HUES6 (cell line): ENCODE measurements around the gene DYRK3.

ENCODE experiments used
- H3K27ac ChIP-seq: 2 replicates; pipeline ENCODE4 v1.7.0; 2013; ENCODE audit warnings: low read depth, mild to moderate bottlenecking, low read length, inconsistent platforms
- H3K27me3 ChIP-seq: 2 replicates; pipeline ENCODE4 v1.6.1; 2013; ENCODE audit warnings: low read length; ENCODE audit not compliant: control insufficient read depth, insufficient read depth
- H3K36me3 ChIP-seq: 2 replicates; pipeline ENCODE4 v1.6.1; 2013; ENCODE audit warnings: low read length; ENCODE audit not compliant: control insufficient read depth, insufficient read depth
- H3K4me1 ChIP-seq: 2 replicates; pipeline ENCODE4 v1.6.1; 2013; ENCODE audit warnings: low read length; ENCODE audit not compliant: control insufficient read depth, insufficient read depth
- H3K4me3 ChIP-seq: 2 replicates; pipeline ENCODE4 v1.5.1; 2013; ENCODE audit warnings: low read depth, low read length
- H3K9ac ChIP-seq: one replicate; pipeline ENCODE4 v1.6.1; 2013; ENCODE audit warnings: mild to moderate bottlenecking, low read length
- H3K9me3 ChIP-seq: 2 replicates; pipeline ENCODE4 v1.6.1; 2013; ENCODE audit warnings: low read depth, low read length; ENCODE audit not compliant: control insufficient read depth, insufficient read depth

DYRK3 gene

GRCh38 chr1:206684478-206685333 is 49.4 kb downstream of the DYRK3 start, which contains the start of gene MAPKAPK2:
TSS of gene MAPKAPK2 (plus strand) at chr1:206684905. CDS start at chr1:206685230, 325 bp downstream.
- peak within 1 kb of the TSS; percentile 96 for H3K4me3 ChIP-seq
- H3K27me3 ChIP-seq, result peaks cover 35% of the 10 kb centered on the region
- peaks cover 43% of the 10 kb centered on the region for H3K4me1 ChIP-seq
- peak within 1 kb of the TSS; percentile 78; the same call in 1 of the 2 replicates for H3K27ac ChIP-seq
- peak within 1 kb of the TSS; percentile 96 for H3K9ac ChIP-seq
- no peaks in the 10 kb centered on the region for H3K9me3 ChIP-seq
- H3K36me3 ChIP-seq, result no peaks in the 10 kb centered on the region

GRCh38 chr1:206685334-206685768 is 50.0 kb downstream of the DYRK3 start:
- Histone ChIP-seq H3K27me3 (peaks cover 35% of the 10 kb centered on the region), H3K27ac (peak overlapping the region; percentile 78; the same call in 1 of the 2 replicates), H3K4me3 (peak overlapping the region; percentile 96), H3K9me3 (no peaks in the 10 kb centered on the region), H3K4me1 (peaks cover 50% of the 10 kb centered on the region), H3K9ac (peak overlapping the region; percentile 96), H3K36me3 (no peaks in the 10 kb centered on the region)

- peak overlapping the region; percentile 96 for H3K4me3 ChIP-seq
- H3K27ac ChIP-seq, result peak overlapping the region; percentile 78; the same call in 1 of the 2 replicates
- H3K36me3 ChIP-seq, result no peaks in the 10 kb centered on the region
- H3K4me1 ChIP-seq, result peaks cover 55% of the 10 kb centered on the region
- H3K27me3 ChIP-seq, result peaks cover 33% of the 10 kb centered on the region
- peak overlapping the region; percentile 96 for H3K9ac ChIP-seq
- H3K9me3 ChIP-seq, result no peaks in the 10 kb centered on the region
These were observed 50.6 kb downstream of the DYRK3 start for GRCh38 chr1:206685769-206686477.

- H3K27me3 ChIP-seq, result peaks cover 29% of the 10 kb centered on the region
- H3K9me3 ChIP-seq, result no peaks in the 10 kb centered on the region
- peak overlapping the region; percentile 96 for H3K4me3 ChIP-seq
- H3K4me1 ChIP-seq, result peaks cover 58% of the 10 kb centered on the region
- peak overlapping the region; percentile 96 for H3K9ac ChIP-seq
- no peaks in the 10 kb centered on the region for H3K36me3 ChIP-seq
- no peak overlapping the region; the same call in 1 of the 2 replicates for H3K27ac ChIP-seq
These were observed 51.3 kb downstream of the DYRK3 start for GRCh38 chr1:206686478-206687249.

- Histone ChIP-seq H3K4me1 (peaks cover 65% of the 10 kb centered on the region), H3K36me3 (no peaks in the 10 kb centered on the region), H3K9me3 (no peaks in the 10 kb centered on the region), H3K4me3 (peak overlapping the region; percentile 96), H3K9ac (no peak overlapping the region), H3K27me3 (peaks cover 25% of the 10 kb centered on the region), H3K27ac (no peak overlapping the region)
These were observed 52.0 kb downstream of the DYRK3 start for GRCh38 chr1:206687251-206687914.

- H3K9me3 ChIP-seq, result no peaks in the 10 kb centered on the region
- H3K9ac ChIP-seq, result peak overlapping the region; percentile 55
- peak overlapping the region; percentile 96 for H3K4me3 ChIP-seq
- peak overlapping the region; percentile 27; the same call in 1 of the 2 replicates for H3K27ac ChIP-seq
- peaks cover 71% of the 10 kb centered on the region for H3K4me1 ChIP-seq
- no peaks in the 10 kb centered on the region for H3K36me3 ChIP-seq
- H3K27me3 ChIP-seq, result peaks cover 19% of the 10 kb centered on the region
These were observed 52.6 kb downstream of the DYRK3 start for GRCh38 chr1:206687915-206688442.

GRCh38 chr1:206690516-206690915 is 55.2 kb downstream of the DYRK3 start:
- H3K4me1 ChIP-seq, result peaks cover 84% of the 10 kb centered on the region
- H3K27ac ChIP-seq, result no peak overlapping the region
- no peaks in the 10 kb centered on the region for H3K36me3 ChIP-seq
- H3K27me3 ChIP-seq, result peaks cover 3% of the 10 kb centered on the region; the same call in 1 of the 2 replicates
- H3K9me3 ChIP-seq, result no peaks in the 10 kb centered on the region
- no peak overlapping the region for H3K9ac ChIP-seq
- no peak overlapping the region for H3K4me3 ChIP-seq

- no peaks in the 10 kb centered on the region; the same call in 1 of the 2 replicates for H3K27me3 ChIP-seq
- H3K4me1 ChIP-seq, result peaks cover 80% of the 10 kb centered on the region
- H3K9ac ChIP-seq, result no peak overlapping the region
- no peaks in the 10 kb centered on the region for H3K36me3 ChIP-seq
- H3K27ac ChIP-seq, result no peak overlapping the region
- H3K9me3 ChIP-seq, result no peaks in the 10 kb centered on the region
- H3K4me3 ChIP-seq, result no peak overlapping the region
These were observed 56.3 kb downstream of the DYRK3 start for GRCh38 chr1:206691604-206692003.

GRCh38 chr1:206693029-206693428 is 57.7 kb downstream of the DYRK3 start:
- Histone ChIP-seq H3K9me3 (no peaks in the 10 kb centered on the region), H3K4me3 (no peak overlapping the region), H3K27ac (no peak overlapping the region), H3K4me1 (peaks cover 73% of the 10 kb centered on the region), H3K9ac (no peak overlapping the region), H3K36me3 (no peaks in the 10 kb centered on the region), H3K27me3 (no peaks in the 10 kb centered on the region)

- H3K27me3 ChIP-seq, result no peaks in the 10 kb centered on the region
- no peaks in the 10 kb centered on the region for H3K36me3 ChIP-seq
- H3K9ac ChIP-seq, result no peak overlapping the region
- H3K27ac ChIP-seq, result no peak overlapping the region
- H3K4me3 ChIP-seq, result no peak overlapping the region
- peaks cover 67% of the 10 kb centered on the region for H3K4me1 ChIP-seq
- no peaks in the 10 kb centered on the region for H3K9me3 ChIP-seq
These were observed 58.3 kb downstream of the DYRK3 start for GRCh38 chr1:206693592-206693991.
